Measurements from ENCODE around the gene MTG1.

The MTG1 gene

DNA sequence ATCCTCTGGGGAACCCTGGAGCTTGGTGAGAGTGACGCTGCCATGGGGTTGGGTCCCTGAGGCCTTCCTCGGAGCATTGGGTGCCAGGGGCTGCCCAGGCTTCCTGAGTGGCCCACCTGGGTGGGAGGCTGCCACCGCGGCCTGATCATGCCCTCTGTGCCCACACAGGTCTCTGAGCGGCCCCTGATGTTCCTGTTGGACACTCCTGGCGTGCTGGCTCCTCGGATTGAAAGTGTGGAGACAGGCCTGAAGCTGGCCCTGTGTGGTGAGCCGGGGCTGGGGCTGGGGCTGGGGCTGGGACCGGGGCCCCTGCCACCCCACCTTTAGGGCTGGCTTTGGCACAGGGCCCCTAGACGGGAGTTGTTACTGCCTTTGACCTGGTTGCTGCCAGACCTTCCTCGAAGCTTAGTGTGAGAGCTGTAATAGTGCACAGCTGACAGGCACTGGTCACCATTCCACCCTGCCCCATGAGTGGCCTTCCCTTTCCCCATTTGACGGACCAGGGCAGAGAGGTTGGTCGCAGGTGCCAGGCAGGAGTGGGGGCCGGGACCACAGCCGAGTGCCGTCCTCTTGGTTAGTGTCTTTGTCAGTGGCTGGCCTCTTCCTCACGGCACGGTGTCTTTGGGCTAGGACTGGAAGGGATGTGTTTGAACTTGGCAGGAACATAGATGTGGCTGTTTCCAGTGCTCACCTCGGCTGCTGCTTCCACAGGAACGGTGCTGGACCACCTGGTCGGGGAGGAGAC is 8.2 kb downstream of the MTG1 start:
- Histone ChIP-seq H3K4me1 (ENCODE audit: insufficient read depth, low read length, poor library complexity, severe bottlenecking) (peaks cover 23% of the 10 kb centered on the region), H3F3A (ENCODE audit: low read depth) (no peaks in the 10 kb centered on the region), H4K20me1 (ENCODE audit: insufficient read depth, low read length, poor library complexity, severe bottlenecking) (peaks cover 5% of the 10 kb centered on the region), H3K9me2 (replicated peaks; ENCODE audit: low read depth, low read length) (no peaks in the 10 kb centered on the region), H3K9ac (ENCODE audit: low read depth, low read length, poor library complexity, severe bottlenecking) (no peak overlapping the region), H3K4me2 (ENCODE audit: low read depth, low read length, poor library complexity, severe bottlenecking) (no peak overlapping the region), H3K36me3 (ENCODE audit: insufficient read depth, low read length) (peaks cover 18% of the 10 kb centered on the region), H2AFZ (ENCODE audit: low read length) (no peak overlapping the region), H3K79me2 (ENCODE audit: insufficient read depth, low read length) (peaks cover 21% of the 10 kb centered on the region; the same call in 1 of the 2 replicates), H3K27me3 (ENCODE audit: insufficient read depth, low read length, poor library complexity, severe bottlenecking) (no peaks in the 10 kb centered on the region), H3K4me3 (ENCODE audit: low read length, poor library complexity, severe bottlenecking) (no peak overlapping the region), H3K9me3 (ENCODE audit: insufficient read depth, low read depth, low read length) (no peaks in the 10 kb centered on the region)
- no peak for TF ChIP-seq EZH2phosphoT487 (IDR thresholded peaks at IDR 0.05; ENCODE audit: borderline replicate concordance)
- TF ChIP-seq CTCF (conservative IDR thresholded peaks at IDR 0.05; ENCODE audit: low read length), result no peak

DNA sequence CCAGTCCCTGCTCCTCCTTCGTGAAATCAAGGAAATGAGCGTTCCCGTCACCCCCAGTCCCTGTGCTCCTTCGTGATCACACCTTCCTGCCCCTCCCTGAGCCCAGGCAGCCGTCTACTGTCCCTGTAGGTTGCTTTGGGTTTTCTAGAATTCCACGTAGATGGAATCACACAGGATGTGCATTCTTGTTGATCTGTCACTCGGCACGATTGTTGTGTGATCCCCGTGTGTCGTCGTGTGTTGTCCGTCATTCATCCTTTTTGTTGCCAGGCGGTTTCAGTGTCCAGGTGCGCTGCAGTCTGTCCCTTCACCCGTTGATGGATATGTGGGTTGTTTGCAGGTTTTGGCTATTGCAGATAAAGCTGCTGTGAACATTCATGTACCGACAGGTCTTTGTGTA is 9.4 kb downstream of the MTG1 start:
- Histone ChIP-seq H4K20me1 (ENCODE audit: insufficient read depth, low read length, poor library complexity, severe bottlenecking) (peaks cover 5% of the 10 kb centered on the region), H3K79me2 (ENCODE audit: insufficient read depth, low read length) (peaks cover 19% of the 10 kb centered on the region; the same call in 1 of the 2 replicates)

GRCh38 chr10:133403784-133404183 is 9.8 kb downstream of the MTG1 start:
- Histone ChIP-seq H3K36me3 (ENCODE audit: insufficient read depth, low read length) (peaks cover 16% of the 10 kb centered on the region; the same call in 1 of the 2 replicates), H4K20me1 (ENCODE audit: insufficient read depth, low read length, poor library complexity, severe bottlenecking) (peaks cover 5% of the 10 kb centered on the region), H2AFZ (ENCODE audit: low read length) (no peak overlapping the region), H3K4me1 (ENCODE audit: insufficient read depth, low read length, poor library complexity, severe bottlenecking) (peaks cover 20% of the 10 kb centered on the region), H3K9ac (ENCODE audit: low read depth, low read length, poor library complexity, severe bottlenecking) (no peak overlapping the region), H3K4me3 (ENCODE audit: low read length, poor library complexity, severe bottlenecking) (no peak overlapping the region), H3K9me2 (replicated peaks; ENCODE audit: low read depth, low read length) (no peaks in the 10 kb centered on the region), H3K9me3 (ENCODE audit: insufficient read depth, low read depth, low read length) (no peaks in the 10 kb centered on the region), H3F3A (ENCODE audit: low read depth) (no peaks in the 10 kb centered on the region), H3K27me3 (ENCODE audit: insufficient read depth, low read length, poor library complexity, severe bottlenecking) (no peaks in the 10 kb centered on the region), H3K4me2 (ENCODE audit: low read depth, low read length, poor library complexity, severe bottlenecking) (no peak overlapping the region), H3K79me2 (ENCODE audit: insufficient read depth, low read length) (peaks cover 19% of the 10 kb centered on the region)
- TF ChIP-seq EZH2phosphoT487 (IDR thresholded peaks at IDR 0.05; ENCODE audit: borderline replicate concordance) (no peak), CTCF (conservative IDR thresholded peaks at IDR 0.05; ENCODE audit: low read length) (no peak)

More for the DNA sequence above, 9.4 kb downstream of the MTG1 start:
- Histone ChIP-seq H3K9me3 (ENCODE audit: insufficient read depth, low read depth, low read length) (no peaks in the 10 kb centered on the region), H3K4me3 (ENCODE audit: low read length, poor library complexity, severe bottlenecking) (no peak overlapping the region), H3K36me3 (ENCODE audit: insufficient read depth, low read length) (peaks cover 17% of the 10 kb centered on the region), H3K9ac (ENCODE audit: low read depth, low read length, poor library complexity, severe bottlenecking) (no peak overlapping the region), H3K9me2 (replicated peaks; ENCODE audit: low read depth, low read length) (no peaks in the 10 kb centered on the region), H3K4me2 (ENCODE audit: low read depth, low read length, poor library complexity, severe bottlenecking) (no peak overlapping the region), H3K4me1 (ENCODE audit: insufficient read depth, low read length, poor library complexity, severe bottlenecking) (peaks cover 23% of the 10 kb centered on the region), H2AFZ (ENCODE audit: low read length) (no peak overlapping the region), H3F3A (ENCODE audit: low read depth) (no peaks in the 10 kb centered on the region), H3K27me3 (ENCODE audit: insufficient read depth, low read length, poor library complexity, severe bottlenecking) (no peaks in the 10 kb centered on the region)
- TF ChIP-seq CTCF (conservative IDR thresholded peaks at IDR 0.05; ENCODE audit: low read length) (no peak), EZH2phosphoT487 (IDR thresholded peaks at IDR 0.05; ENCODE audit: borderline replicate concordance) (no peak)

Measured in Loucy (cell line).